CD4-positive, alpha-beta memory T cell (primary cell): ENCODE measurements around the gene RAB1B. TPM values are rescaled to one million over a fixed set of nuclear protein-coding genes. Genes with fewer than 3 reads are reported as not detected.

Source experiments
- polyA plus RNA-seq, 2 donors: library from polyadenylated mRNA; unstranded; fragments of 300-500 nt; fragmentation: Illumina TruSeq; gene quantifications; one replicate each; pipeline ENCODE4 v1.2.3, GENCODE V29; 2021
- total RNA-seq, 2 experiments: library from RNA; stranded (reverse); gene quantifications; one replicate each; pipeline ENCODE4 v1.2.3, GENCODE V29; 2021

Gene RAB1B
- total and polyA plus RNA-seq, 4 experiments from 2014 or later, result 9.7 to 79.4 (median 45.8) TPM

Other genes with a start within 250 kb of the RAB1B start
- not detected for gene CATSPER1, start 242.2 kb upstream of the RAB1B start, total RNA-seq
- gene CATSPER1, start 242.2 kb upstream of the RAB1B start, polyA plus RNA-seq, result not detected
- not detected for gene GAL3ST3, start 219.5 kb upstream of the RAB1B start, total RNA-seq
- gene GAL3ST3, start 219.5 kb upstream of the RAB1B start, polyA plus RNA-seq, result not detected
- 100 to 1,000 TPM; 238 to 240 TPM for gene SF3B2, start 216.3 kb upstream of the RAB1B start, total RNA-seq
- gene SF3B2, start 216.3 kb upstream of the RAB1B start, polyA plus RNA-seq, result 100 to 1,000 TPM in 1 of 2 donors, 10 to 100 TPM in 1; 74.4 to 128 TPM
- 100 to 1,000 TPM; 251 to 262 TPM for gene PACS1, start 198.4 kb upstream of the RAB1B start, total RNA-seq
- 100 to 1,000 TPM in 1 of 2 donors, 10 to 100 TPM in 1; 13.7 to 104 TPM for gene PACS1, start 198.4 kb upstream of the RAB1B start, polyA plus RNA-seq
- 10 to 100 TPM; 33.6 to 34.0 TPM for gene KLC2, start 10.9 kb upstream of the RAB1B start, total RNA-seq
- 1 to 10 TPM; 1.7 to 7.3 TPM for gene KLC2, start 10.9 kb upstream of the RAB1B start, polyA plus RNA-seq
- 1 to 10 TPM; 1.4 to 1.8 TPM for gene CNIH2, start 9.5 kb downstream of the RAB1B start, total RNA-seq
- not detected for gene CNIH2, start 9.5 kb downstream of the RAB1B start, polyA plus RNA-seq
- gene YIF1A, start 20.5 kb downstream of the RAB1B start, total RNA-seq, result 10 to 100 TPM; 40.4 to 45.1 TPM
- gene YIF1A, start 20.5 kb downstream of the RAB1B start, polyA plus RNA-seq, result 10 to 100 TPM; 53.4 to 77.5 TPM
- gene TMEM151A, start 23.3 kb downstream of the RAB1B start, total RNA-seq, result not detected
- not detected for gene TMEM151A, start 23.3 kb downstream of the RAB1B start, polyA plus RNA-seq
- under 1 TPM in 1 of 2 experiments, not detected in 1; 0.12 TPM for gene CD248, start 48.4 kb downstream of the RAB1B start, total RNA-seq
- gene CD248, start 48.4 kb downstream of the RAB1B start, polyA plus RNA-seq, result under 1 TPM in 1 of 2 donors, not detected in 1; 0.18 TPM
- gene RIN1, start 67.8 kb downstream of the RAB1B start, total RNA-seq, result 10 to 100 TPM in 1 of 2 experiments, 1 to 10 TPM in 1; 5.8 to 10.1 TPM
- 1 to 10 TPM; 2.1 to 4.9 TPM for gene RIN1, start 67.8 kb downstream of the RAB1B start, polyA plus RNA-seq
- 10 to 100 TPM; 49.8 to 50.8 TPM for gene BRMS1, start 76.5 kb downstream of the RAB1B start, total RNA-seq
- 10 to 100 TPM; 70.3 to 78.7 TPM for gene BRMS1, start 76.5 kb downstream of the RAB1B start, polyA plus RNA-seq
- 1 to 10 TPM; 9.7 to 9.8 TPM for gene B4GAT1, start 79.0 kb downstream of the RAB1B start, total RNA-seq
- 10 to 100 TPM; 12.2 to 12.7 TPM for gene B4GAT1, start 79.0 kb downstream of the RAB1B start, polyA plus RNA-seq
- gene SLC29A2, start 103.1 kb downstream of the RAB1B start, total RNA-seq, result 10 to 100 TPM; 15.0 to 15.5 TPM
- 1 to 10 TPM in 1 of 2 donors, under 1 TPM in 1; 0.87 to 3.1 TPM for gene SLC29A2, start 103.1 kb downstream of the RAB1B start, polyA plus RNA-seq
- not detected for gene NPAS4, start 152.4 kb downstream of the RAB1B start, total RNA-seq
- gene NPAS4, start 152.4 kb downstream of the RAB1B start, polyA plus RNA-seq, result not detected
- 10 to 100 TPM; 22.0 to 27.9 TPM for gene MRPL11, start 170.2 kb downstream of the RAB1B start, total RNA-seq
- gene MRPL11, start 170.2 kb downstream of the RAB1B start, polyA plus RNA-seq, result 10 to 100 TPM; 76.9 to 78.1 TPM
- gene PELI3, start 198.3 kb downstream of the RAB1B start, total RNA-seq, result 10 to 100 TPM; 25.3 to 25.9 TPM
- gene PELI3, start 198.3 kb downstream of the RAB1B start, polyA plus RNA-seq, result 1 to 10 TPM; 4.0 to 6.8 TPM
- gene DPP3, start 211.8 kb downstream of the RAB1B start, total RNA-seq, result 10 to 100 TPM; 21.0 to 24.0 TPM
- gene DPP3, start 211.8 kb downstream of the RAB1B start, polyA plus RNA-seq, result 10 to 100 TPM; 27.8 to 31.0 TPM
- gene BBS1, start 242.0 kb downstream of the RAB1B start, total RNA-seq, result 10 to 100 TPM; 37.3 to 41.3 TPM
- gene BBS1, start 242.0 kb downstream of the RAB1B start, polyA plus RNA-seq, result 10 to 100 TPM in 1 of 2 donors, 1 to 10 TPM in 1; 8.9 to 15.5 TPM